OCI-LY7 (cell line): Measurements from ENCODE around the gene SCN3A. TPM values are rescaled to one million over a fixed set of nuclear protein-coding genes. Genes with fewer than 3 reads are reported as not detected.

ENCODE experiments used
- BruUV-seq: library from RNA; stranded (reverse); fragments of 400-500 nt; replicated peaks from 2 replicates; lab custom pipeline; 2021; lab: Mats Ljungman, UMichigan
- CTCF ChIA-PET: fragments of 300-600 bp; sonication (Branson Sonifier 250); formaldehyde crosslinking; loops from one replicate; lab custom pipeline; 2022; ENCODE audit warnings: antibody characterized with exemption; ENCODE audit not compliant: unreplicated experiment; lab: Charles Lee
- POLR2A ChIA-PET: fragments of 300-600 bp; sonication (Branson Sonifier 250); formaldehyde crosslinking; loops from one replicate; lab custom pipeline; 2022; ENCODE audit warnings: antibody characterized with exemption; lab: Charles Lee
- DNase-seq: peaks from one replicate; pipeline ENCODE4 v3.0.0-alpha.2; 2015; ENCODE audit warnings: low spot score
- H2AFZ ChIP-seq: fragments of 200-600 bp; sonication (generic), shearing (Covaris generic); 2 replicates; pipeline ENCODE4 v1.6.1; 2014; ENCODE audit warnings: mild to moderate bottlenecking, antibody characterized with exemption, low read length, moderate library complexity
- H3K27ac ChIP-seq: fragments of 200-600 bp; sonication (generic); 2 replicates; pipeline ENCODE4 v1.5.1; 2014; ENCODE audit warnings: mixed run types, low read depth, mild to moderate bottlenecking, moderate library complexity, low read length, inconsistent platforms; ENCODE audit not compliant: poor library complexity, severe bottlenecking
- H3K36me3 ChIP-seq: fragments of 200-600 bp; sonication (generic); 2 replicates; pipeline ENCODE4 v1.6.1; 2014; ENCODE audit warnings: mild to moderate bottlenecking, antibody characterized with exemption, low read length, moderate library complexity, mixed read lengths; ENCODE audit not compliant: insufficient read depth
- H3K4me1 ChIP-seq: fragments of 200-600 bp; sonication (generic); 2 replicates; pipeline ENCODE4 v1.5.1; 2014; ENCODE audit warnings: mild to moderate bottlenecking, low read length; ENCODE audit not compliant: insufficient read depth, poor library complexity, severe bottlenecking
- H3K4me2 ChIP-seq: fragments of 200-600 bp; sonication (generic); 2 replicates; pipeline ENCODE4 v1.6.1; 2014; ENCODE audit warnings: mild to moderate bottlenecking, low read length
- H3K4me3 ChIP-seq: fragments of 200-600 bp; sonication (generic); 2 replicates; pipeline ENCODE4 v1.5.1; 2014; ENCODE audit warnings: mild to moderate bottlenecking, low read depth, low read length; ENCODE audit not compliant: poor library complexity, severe bottlenecking
- H3K79me2 ChIP-seq: fragments of 200-600 bp; sonication (generic); 2 replicates; pipeline ENCODE4 v1.6.1; 2016; ENCODE audit warnings: low read depth, mild to moderate bottlenecking, low read length, moderate library complexity, mixed read lengths; ENCODE audit not compliant: insufficient read depth
- H3K9me2 ChIP-seq: fragments of 200-600 bp; sonication (generic); 2 replicates; pipeline ENCODE4 v1.6.1; 2016; ENCODE audit warnings: mild to moderate bottlenecking, low read length, mixed read lengths; ENCODE audit not compliant: insufficient read depth
- H3K9me3 ChIP-seq: fragments of 200-600 bp; sonication (generic); 2 replicates; pipeline ENCODE4 v1.6.1; 2014; ENCODE audit warnings: mild to moderate bottlenecking, mixed run types, low read length, mixed read lengths
- H4K20me1 ChIP-seq: fragments of 200-600 bp; sonication (generic); 2 replicates; pipeline ENCODE4 v1.6.1; 2014; ENCODE audit warnings: mild to moderate bottlenecking, antibody characterized with exemption, low read length, moderate library complexity, mixed read lengths; ENCODE audit not compliant: insufficient read depth
- CTCF ChIP-seq: fragments of 200-600 bp; sonication (generic); conservative IDR thresholded peaks from 2 replicates; pipeline ENCODE4 v1.5.1; 2014; ENCODE audit warnings: mild to moderate bottlenecking, antibody characterized with exemption, low read length, moderate library complexity, mixed read lengths
- EZH2phosphoT487 ChIP-seq: fragments of 200-600 bp; sonication (generic); IDR thresholded peaks from 2 replicates; pipeline ENCODE4 v1.6.1; 2018; ENCODE audit warnings: low read depth, borderline replicate concordance, mild to moderate bottlenecking, mixed run types, antibody characterized with exemption, low read length, moderate library complexity, mixed read lengths
- intact Hi-C: fragments of 100-400 bp; cut with micrococcal nuclease; formaldehyde crosslinking; loops from one replicate; pipeline ENCODE4 v1.10.0; 2022; ENCODE audit not compliant: unreplicated experiment
- total RNA-seq, 2 experiments: library from RNA; depleted of rRNA in 1 of 2; stranded (reverse); fragments of >200 nt in 1 of 2; shearing (Covaris generic) in 1 of 2; gene quantifications; 2 replicates each; pipeline ENCODE4 v1.2.3, GENCODE V29; 2014 to 2022

The SCN3A gene
- total RNA-seq, 2 experiments from 2014 or later = 7.1 to 8.0 TPM

GRCh38 chr2:165069151-165069550 lies 134.7 kb downstream of the SCN3A start:
- Histone ChIP-seq H3K27ac (no peak overlapping the region), H3K4me2 (no peak overlapping the region), H3K9me2 (no peaks in the 10 kb centered on the region), H3K79me2 (no peaks in the 10 kb centered on the region), H2AFZ (no peak overlapping the region), H3K36me3 (no peaks in the 10 kb centered on the region), H4K20me1 (no peaks in the 10 kb centered on the region), H3K9me3 (no peaks in the 10 kb centered on the region), H3K4me1 (no peaks in the 10 kb centered on the region), H3K4me3 (no peak overlapping the region)
- BruUV-seq = no TSS peak
- TF ChIP-seq CTCF (no peak), EZH2phosphoT487 (no peak)
- ChIA-PET POLR2A (interaction anchor here (0.6 to 1.1 kb wide), 3 partner anchors 11 to 51 kb away, joined by 3 to 5 read pairs (median 3); no protein-coding TSS in a partner anchor), CTCF (no interaction called here)
- intact Hi-C loops = no loop called here
- DNase-seq = no peak

GRCh38 chr2:165068487-165068757 lies 135.4 kb downstream of the SCN3A start:
- Histone ChIP-seq H4K20me1 (no peaks in the 10 kb centered on the region), H3K4me2 (no peak overlapping the region), H3K27ac (no peak overlapping the region), H2AFZ (no peak overlapping the region), H3K4me3 (no peak overlapping the region), H3K9me2 (no peaks in the 10 kb centered on the region), H3K36me3 (no peaks in the 10 kb centered on the region), H3K9me3 (no peaks in the 10 kb centered on the region), H3K79me2 (no peaks in the 10 kb centered on the region), H3K4me1 (no peaks in the 10 kb centered on the region)
- CTCF ChIA-PET = no interaction called here
- no TSS peak for BruUV-seq
- DNase-seq = no peak
- TF ChIP-seq CTCF = no peak
- TF ChIP-seq EZH2phosphoT487 = no peak
- intact Hi-C loops = no loop called here
- POLR2A ChIA-PET = no interaction called here

GRCh38 chr2:165067643-165068486 lies 136.0 kb downstream of the SCN3A start:
- Histone ChIP-seq H4K20me1 (no peaks in the 10 kb centered on the region), H3K36me3 (no peaks in the 10 kb centered on the region), H3K4me1 (no peaks in the 10 kb centered on the region), H3K79me2 (no peaks in the 10 kb centered on the region), H3K9me2 (no peaks in the 10 kb centered on the region), H3K4me3 (no peak overlapping the region), H3K4me2 (no peak overlapping the region), H2AFZ (no peak overlapping the region), H3K9me3 (no peaks in the 10 kb centered on the region), H3K27ac (no peak overlapping the region)
- intact Hi-C loops = no loop called here
- ChIA-PET POLR2A (no interaction called here), CTCF (no interaction called here)
- BruUV-seq = no TSS peak
- no peak for TF ChIP-seq EZH2phosphoT487
- TF ChIP-seq CTCF = no peak
- no peak for DNase-seq
